GM19397 (cell line): ENCODE data around the gene CORO2B.

Experiments
- ATAC-seq: cut with Tn5 transposase; IDR thresholded peaks from one replicate; pipeline ENCODE4 v1.9.1; 2021; ENCODE audit warnings: mild to moderate bottlenecking, moderate library complexity; ENCODE audit not compliant: unreplicated experiment

The CORO2B gene

GRCh38 chr15:68589783-68590710 lies 11.3 kb downstream of the CORO2B start:
- no peak for ATAC-seq

GRCh38 chr15:68590721-68591389 lies 12.1 kb downstream of the CORO2B start:
- ATAC-seq: no peak

GRCh38 chr15:68592054-68592453 lies 13.3 kb downstream of the CORO2B start:
- ATAC-seq: no peak

GRCh38 chr15:68592544-68592943 lies 13.8 kb downstream of the CORO2B start:
- no peak for ATAC-seq

GRCh38 chr15:68593341-68593740 lies 14.5 kb downstream of the CORO2B start:
- no peak for ATAC-seq

- no peak for ATAC-seq
Measured at GRCh38 chr15:68593828-68594532, 15.2 kb downstream of the CORO2B start.

GRCh38 chr15:68594533-68595259 lies 15.9 kb downstream of the CORO2B start:
- ATAC-seq: no peak

- ATAC-seq: no peak
Measured at GRCh38 chr15:68595260-68595564, 16.4 kb downstream of the CORO2B start.

- ATAC-seq: no peak
Measured at GRCh38 chr15:68595761-68596160, 17.0 kb downstream of the CORO2B start.

GRCh38 chr15:68596691-68597090 lies 17.9 kb downstream of the CORO2B start:
- ATAC-seq: no peak

GRCh38 chr15:68597581-68597980 lies 18.8 kb downstream of the CORO2B start:
- no peak for ATAC-seq

- no peak for ATAC-seq
Measured at GRCh38 chr15:68598171-68599152, 19.7 kb downstream of the CORO2B start.

- ATAC-seq: no peak
Measured at GRCh38 chr15:68599153-68599545, 20.4 kb downstream of the CORO2B start.

- no peak for ATAC-seq
Measured at GRCh38 chr15:68599560-68600071, 20.8 kb downstream of the CORO2B start.

- ATAC-seq: no peak
Measured at GRCh38 chr15:68601206-68602197, 22.7 kb downstream of the CORO2B start.

GRCh38 chr15:68602459-68603215 lies 23.8 kb downstream of the CORO2B start:
- ATAC-seq: no peak

GRCh38 chr15:68603216-68603595 lies 24.4 kb downstream of the CORO2B start:
- ATAC-seq: no peak

- ATAC-seq: no peak
Measured at GRCh38 chr15:68603951-68604350, 25.2 kb downstream of the CORO2B start.
